Activated T-helper 17 cell treated with anti-CD3 and anti-CD28 coated beads, Interleukin-2, amount 50 U/mL, for 72 hours (primary cell): ENCODE results near the gene DOK6. TPM values are rescaled to one million over a fixed set of nuclear protein-coding genes. Genes with fewer than 3 reads are reported as not detected.

Experiments used
- ATAC-seq: fragments of 150-1000 bp; cut with Tn5 transposase; replicated peaks from 2 replicates; pipeline ENCODE4 v1.10.0; 2021; ENCODE audit warnings: mild to moderate bottlenecking, moderate library complexity
- H3K27ac Mint-ChIP-seq: one replicate; pipeline ENCODE4 v1.8.0; 2022; ENCODE audit warnings: mixed read lengths
- H3K27me3 Mint-ChIP-seq: one replicate; pipeline ENCODE4 v1.8.0; 2022; ENCODE audit warnings: mixed read lengths
- H3K36me3 Mint-ChIP-seq: one replicate; pipeline ENCODE4 v1.8.0; 2022; ENCODE audit warnings: low read depth, mild to moderate bottlenecking, mixed read lengths
- H3K4me1 Mint-ChIP-seq: one replicate; pipeline ENCODE4 v1.8.0; 2022; ENCODE audit warnings: mixed read lengths
- H3K4me3 Mint-ChIP-seq: one replicate; pipeline ENCODE4 v1.8.0; 2022; ENCODE audit warnings: mild to moderate bottlenecking, mixed read lengths
- H3K9me3 Mint-ChIP-seq: one replicate; pipeline ENCODE4 v1.8.0; 2022; ENCODE audit warnings: mixed read lengths
- total RNA-seq, 2 donors: library from RNA; stranded (reverse); gene quantifications; one replicate each; pipeline ENCODE4 v1.2.3, GENCODE V29; 2022

The DOK6 gene
- total RNA-seq, 2 donors from 2014 or later, result not detected

DNA sequence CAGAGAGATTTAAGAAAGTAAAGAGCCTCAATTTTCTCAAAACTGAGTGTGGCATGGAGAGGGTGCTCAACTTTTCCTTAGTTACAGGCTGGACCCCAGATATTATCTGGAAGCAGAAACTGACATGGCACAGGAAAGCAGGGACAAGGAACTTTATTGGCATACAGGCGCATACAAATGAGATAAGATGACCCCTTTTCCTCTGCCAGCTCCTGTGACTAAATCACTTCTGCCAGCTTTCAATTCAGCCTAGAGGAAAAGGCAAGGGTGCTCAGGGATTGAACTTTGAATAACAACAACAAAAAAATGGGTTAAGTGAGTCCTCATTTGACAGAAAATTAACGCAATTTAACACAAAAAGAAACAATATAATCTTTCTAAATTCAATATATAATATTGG lies 284.1 kb downstream of the DOK6 start:
- Mint-ChIP-seq H3K36me3 (no peaks in the 10 kb centered on the region), H3K9me3 (no peaks in the 10 kb centered on the region), H3K4me1 (no peaks in the 10 kb centered on the region), H3K27ac (no peak overlapping the region), H3K27me3 (no peaks in the 10 kb centered on the region), H3K4me3 (no peak overlapping the region)
- no peak for ATAC-seq

DNA sequence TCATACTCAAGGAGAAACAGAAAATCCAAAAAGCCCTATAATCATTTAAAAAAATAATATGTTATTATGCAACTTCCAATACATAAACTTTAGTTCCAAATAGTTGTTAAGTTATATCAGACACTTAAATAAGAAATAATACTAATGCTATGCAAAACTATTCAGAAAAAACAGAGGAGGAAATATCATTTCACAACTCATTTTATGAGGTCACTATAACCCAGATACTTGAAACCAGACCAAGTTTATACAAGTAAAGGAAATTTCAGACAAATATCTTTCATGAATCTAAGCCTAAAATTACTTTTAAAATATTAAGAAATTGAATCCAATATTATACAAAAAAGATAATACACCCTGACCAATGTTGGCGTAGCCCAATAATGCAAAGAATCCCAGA lies 286.2 kb downstream of the DOK6 start:
- no peak for ATAC-seq
- H3K36me3 Mint-ChIP-seq, result no peaks in the 10 kb centered on the region
- H3K27me3 Mint-ChIP-seq, result no peaks in the 10 kb centered on the region
- no peaks in the 10 kb centered on the region for H3K4me1 Mint-ChIP-seq
- no peak overlapping the region for H3K4me3 Mint-ChIP-seq
- H3K27ac Mint-ChIP-seq, result no peak overlapping the region
- no peaks in the 10 kb centered on the region for H3K9me3 Mint-ChIP-seq

DNA sequence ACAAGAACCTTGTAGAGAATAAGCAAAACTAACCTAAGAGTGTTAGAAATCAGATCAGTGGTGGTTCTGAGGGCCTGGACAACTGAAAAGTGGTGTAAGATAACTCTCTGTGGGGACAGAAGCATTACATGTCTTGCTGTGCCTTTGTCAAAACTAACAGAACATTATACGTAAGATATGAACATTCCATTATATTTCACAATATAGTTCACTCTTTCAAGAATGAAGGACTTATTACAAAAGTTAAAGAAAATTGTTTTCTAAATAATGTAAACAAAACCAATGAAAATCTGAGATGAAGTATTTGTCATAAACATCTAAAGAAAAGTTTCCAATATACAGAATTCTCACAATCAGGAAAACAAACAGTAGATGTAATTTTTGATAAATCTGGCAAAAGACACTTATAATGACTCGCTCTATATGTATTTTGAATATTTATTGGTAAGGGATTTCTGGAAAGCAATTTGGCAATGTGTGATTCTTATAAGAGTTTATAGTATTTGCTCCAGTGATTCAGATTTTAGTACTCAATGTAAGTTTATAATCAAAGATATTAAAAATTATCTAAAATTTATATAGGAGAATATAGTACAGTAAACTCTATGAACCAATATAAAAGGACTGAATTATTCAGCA lies 288.6 kb downstream of the DOK6 start:
- no peak overlapping the region for H3K4me3 Mint-ChIP-seq
- ATAC-seq, result no peak
- no peaks in the 10 kb centered on the region for H3K36me3 Mint-ChIP-seq
- no peaks in the 10 kb centered on the region for H3K9me3 Mint-ChIP-seq
- H3K27me3 Mint-ChIP-seq, result no peaks in the 10 kb centered on the region
- H3K4me1 Mint-ChIP-seq, result no peaks in the 10 kb centered on the region
- H3K27ac Mint-ChIP-seq, result no peak overlapping the region

DNA sequence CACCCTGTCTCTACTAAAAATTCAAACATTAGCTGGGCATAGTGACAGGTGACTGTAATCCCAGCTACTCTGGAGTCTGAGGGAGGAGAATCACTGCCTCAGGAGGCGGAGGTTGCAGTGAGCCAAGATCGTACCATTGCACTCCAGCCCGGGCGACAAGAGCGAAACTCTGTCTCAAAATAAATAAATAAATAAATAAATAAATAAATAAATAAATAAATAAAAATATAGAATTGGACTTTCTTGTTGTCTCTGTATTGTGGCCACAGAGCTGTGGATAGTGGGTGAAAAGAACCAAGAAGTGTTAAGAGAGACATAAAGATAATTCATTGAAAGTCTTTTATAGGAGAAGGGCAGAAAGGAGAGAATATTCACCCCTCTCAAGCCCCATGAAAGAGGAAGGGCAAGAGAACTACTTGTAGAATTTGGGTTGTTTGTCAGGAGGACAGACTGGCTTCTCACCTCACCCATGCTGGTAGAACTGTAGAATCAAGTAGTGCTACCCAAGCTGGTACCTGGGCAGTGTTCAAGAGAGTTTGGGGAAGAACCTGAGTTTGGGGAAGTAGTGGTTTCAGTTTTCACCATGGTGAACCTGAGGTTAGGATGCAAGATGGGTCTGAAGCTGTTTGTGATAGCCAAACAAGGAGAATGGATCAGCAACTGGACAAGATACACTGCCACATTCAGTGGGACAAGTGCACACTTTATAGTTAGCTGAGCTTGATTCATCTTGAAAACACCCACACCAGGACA lies 290.5 kb downstream of the DOK6 start:
- Mint-ChIP-seq H3K9me3 (no peaks in the 10 kb centered on the region), H3K4me3 (no peak overlapping the region), H3K4me1 (no peaks in the 10 kb centered on the region), H3K27ac (no peak overlapping the region), H3K27me3 (no peaks in the 10 kb centered on the region), H3K36me3 (no peaks in the 10 kb centered on the region)
- ATAC-seq, result no peak

DNA sequence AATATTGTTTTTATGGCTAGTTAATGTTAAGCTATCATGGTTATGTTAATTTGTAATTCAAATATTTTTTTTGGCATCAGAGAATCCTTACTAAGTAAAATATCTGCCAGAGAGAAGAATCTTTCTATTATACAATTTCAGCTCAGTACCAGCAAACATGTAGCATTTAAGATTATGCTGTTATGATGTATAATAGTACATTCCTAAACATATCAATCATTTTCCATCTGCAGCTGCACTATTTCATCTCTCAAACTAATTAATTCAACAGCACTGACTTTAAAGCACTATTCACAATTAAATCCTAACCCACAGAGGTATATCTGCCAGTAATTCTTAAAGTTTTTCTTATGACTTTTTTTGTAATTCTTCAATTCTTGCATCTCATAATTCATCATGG lies 296.4 kb downstream of the DOK6 start:
- Mint-ChIP-seq H3K36me3 (no peaks in the 10 kb centered on the region), H3K4me3 (no peak overlapping the region), H3K27ac (no peak overlapping the region), H3K4me1 (no peaks in the 10 kb centered on the region), H3K27me3 (no peaks in the 10 kb centered on the region), H3K9me3 (no peaks in the 10 kb centered on the region)
- ATAC-seq, result no peak

DNA sequence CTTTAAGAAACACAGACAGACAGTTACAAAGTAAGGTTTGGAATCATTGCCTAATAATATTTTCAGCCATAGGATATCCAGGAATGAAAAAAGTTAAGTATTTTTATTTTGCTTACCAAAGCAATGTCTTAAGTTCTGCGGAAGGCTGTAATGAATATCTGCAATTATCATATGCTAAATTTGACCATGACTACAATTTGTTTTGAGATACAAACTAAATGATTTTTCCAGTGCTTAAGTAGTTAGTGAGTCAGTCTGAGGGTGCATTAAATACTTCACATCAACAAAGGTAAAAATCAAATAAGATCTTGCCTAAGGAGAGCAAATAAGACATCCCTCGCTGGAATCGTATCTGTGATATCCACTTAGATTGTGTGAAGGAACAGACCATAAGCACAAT lies 297.0 kb downstream of the DOK6 start:
- Mint-ChIP-seq H3K36me3 (no peaks in the 10 kb centered on the region), H3K27me3 (no peaks in the 10 kb centered on the region), H3K4me3 (no peak overlapping the region), H3K27ac (no peak overlapping the region), H3K4me1 (no peaks in the 10 kb centered on the region), H3K9me3 (no peaks in the 10 kb centered on the region)
- ATAC-seq, result no peak

DNA sequence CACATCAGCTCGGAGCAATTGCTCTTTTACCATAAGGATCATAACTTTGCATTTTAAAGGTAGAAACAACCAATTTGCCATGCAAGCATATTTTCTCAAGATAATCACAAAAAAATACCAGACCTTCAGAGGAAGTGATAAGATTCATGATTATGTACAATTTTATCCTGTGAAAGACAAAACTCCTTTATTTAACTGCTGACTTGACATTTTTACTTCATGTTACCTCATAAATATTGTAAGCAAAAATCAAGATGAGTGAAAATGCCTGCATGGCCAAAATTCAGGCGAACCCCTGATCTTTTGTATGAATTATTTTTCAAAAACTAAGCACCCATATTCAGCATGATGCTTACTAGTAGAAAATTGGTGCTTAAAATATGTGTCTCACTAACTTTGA lies 300.6 kb downstream of the DOK6 start:
- no peaks in the 10 kb centered on the region for H3K27me3 Mint-ChIP-seq
- no peaks in the 10 kb centered on the region for H3K9me3 Mint-ChIP-seq
- no peak overlapping the region for H3K27ac Mint-ChIP-seq
- no peaks in the 10 kb centered on the region for H3K36me3 Mint-ChIP-seq
- no peak overlapping the region for H3K4me3 Mint-ChIP-seq
- ATAC-seq, result no peak
- no peaks in the 10 kb centered on the region for H3K4me1 Mint-ChIP-seq

DNA sequence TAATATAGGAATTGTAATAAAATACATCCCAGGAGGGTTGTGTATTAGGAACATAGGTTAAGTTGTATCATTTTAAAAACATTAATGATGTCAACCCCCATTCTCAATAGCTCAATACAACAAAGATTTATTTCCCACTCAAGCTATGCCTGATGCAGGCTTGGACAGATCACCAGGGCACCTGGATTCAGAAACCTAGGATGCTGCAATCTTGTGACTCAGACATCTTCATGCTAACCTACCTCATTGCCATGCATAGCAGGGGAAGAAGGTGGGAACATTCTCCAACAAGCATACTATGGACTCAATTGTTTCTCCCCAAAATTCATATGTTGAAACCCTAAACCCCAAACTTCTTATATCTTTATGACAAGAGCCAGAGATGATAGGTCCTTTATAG lies 302.8 kb downstream of the DOK6 start:
- ATAC-seq, result no peak
- Mint-ChIP-seq H3K36me3 (no peaks in the 10 kb centered on the region), H3K27me3 (no peaks in the 10 kb centered on the region), H3K9me3 (no peaks in the 10 kb centered on the region), H3K4me1 (no peaks in the 10 kb centered on the region), H3K4me3 (no peak overlapping the region), H3K27ac (no peak overlapping the region)

DNA sequence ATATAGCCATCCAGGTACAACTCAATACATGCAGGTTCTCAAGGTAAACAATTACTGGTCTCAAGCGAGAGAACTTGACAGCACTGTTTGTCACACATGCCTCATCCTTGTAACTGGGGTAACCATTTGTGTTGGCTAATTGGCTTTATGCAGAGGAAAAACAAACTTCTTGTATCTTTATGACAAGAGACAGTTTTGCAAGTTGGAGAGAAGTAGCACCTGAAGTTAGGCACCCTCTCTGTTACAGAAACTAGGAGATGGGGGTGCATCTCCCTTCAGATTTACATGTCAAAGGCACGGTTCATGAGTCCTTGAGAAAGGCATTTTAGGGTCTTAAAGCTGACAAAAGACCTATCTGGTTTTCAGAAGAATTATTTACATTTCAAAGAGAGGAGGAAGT lies 305.3 kb downstream of the DOK6 start:
- no peak for ATAC-seq

DNA sequence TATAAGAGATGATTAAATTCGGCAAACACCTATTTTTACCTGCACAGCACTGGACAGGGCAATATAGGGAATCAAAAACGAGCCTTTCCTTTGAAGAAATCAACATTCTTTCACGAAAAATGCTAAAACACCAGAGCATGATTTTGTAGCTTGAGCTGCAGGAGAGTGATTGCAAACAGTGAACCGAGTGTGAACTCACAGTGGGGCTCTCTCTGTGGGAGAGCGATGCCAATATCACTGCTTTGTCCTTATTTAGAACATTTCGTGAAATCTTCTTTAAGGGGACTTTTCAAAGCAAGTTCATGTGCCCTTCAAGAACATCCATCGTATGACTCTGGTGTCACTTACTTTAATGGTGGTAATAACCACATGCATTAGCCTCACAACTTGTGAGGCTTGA lies 308.2 kb downstream of the DOK6 start:
- ATAC-seq, result no peak
- no peaks in the 10 kb centered on the region for H3K36me3 Mint-ChIP-seq
- H3K9me3 Mint-ChIP-seq, result no peaks in the 10 kb centered on the region
- H3K27me3 Mint-ChIP-seq, result no peaks in the 10 kb centered on the region
- no peak overlapping the region for H3K4me3 Mint-ChIP-seq
- H3K27ac Mint-ChIP-seq, result no peak overlapping the region
- H3K4me1 Mint-ChIP-seq, result no peaks in the 10 kb centered on the region

More for the DNA sequence above, 305.3 kb downstream of the DOK6 start:
- Mint-ChIP-seq H3K36me3 (no peaks in the 10 kb centered on the region), H3K9me3 (no peaks in the 10 kb centered on the region), H3K4me3 (no peak overlapping the region), H3K27ac (no peak overlapping the region), H3K4me1 (no peaks in the 10 kb centered on the region), H3K27me3 (no peaks in the 10 kb centered on the region)

DNA sequence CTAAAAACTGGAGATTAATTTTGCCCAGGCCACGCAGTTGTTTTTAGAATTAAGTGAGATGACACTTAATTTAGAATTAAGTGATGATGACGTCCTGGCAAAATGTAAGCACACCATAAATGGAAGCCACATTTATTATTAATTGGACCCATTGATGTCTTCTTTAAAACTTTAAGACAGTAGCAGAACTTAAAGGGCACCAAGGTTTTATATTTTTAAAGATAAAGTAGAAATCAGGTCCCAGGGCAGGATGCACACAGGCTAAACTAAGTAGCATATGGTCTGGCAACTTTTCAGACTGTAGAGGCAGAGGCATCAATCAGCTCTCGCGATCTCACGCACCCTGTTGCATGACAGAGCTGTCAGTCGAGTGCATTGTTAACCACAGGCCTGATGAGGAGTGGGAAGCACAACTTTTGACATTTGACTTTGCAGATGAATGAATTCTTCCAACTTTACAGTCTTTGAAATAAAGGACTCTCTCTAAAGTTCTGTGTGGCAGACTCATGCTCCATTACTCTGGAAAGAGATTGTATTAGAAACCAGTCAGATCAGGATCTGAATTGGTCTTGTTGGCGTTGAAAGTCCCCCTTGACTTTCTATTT lies 314.6 kb downstream of the DOK6 start:
- Mint-ChIP-seq H3K27ac (no peak overlapping the region), H3K27me3 (no peaks in the 10 kb centered on the region), H3K4me1 (no peaks in the 10 kb centered on the region), H3K4me3 (no peak overlapping the region), H3K9me3 (peaks cover 4% of the 10 kb centered on the region), H3K36me3 (no peaks in the 10 kb centered on the region)
- ATAC-seq, result no peak

DNA sequence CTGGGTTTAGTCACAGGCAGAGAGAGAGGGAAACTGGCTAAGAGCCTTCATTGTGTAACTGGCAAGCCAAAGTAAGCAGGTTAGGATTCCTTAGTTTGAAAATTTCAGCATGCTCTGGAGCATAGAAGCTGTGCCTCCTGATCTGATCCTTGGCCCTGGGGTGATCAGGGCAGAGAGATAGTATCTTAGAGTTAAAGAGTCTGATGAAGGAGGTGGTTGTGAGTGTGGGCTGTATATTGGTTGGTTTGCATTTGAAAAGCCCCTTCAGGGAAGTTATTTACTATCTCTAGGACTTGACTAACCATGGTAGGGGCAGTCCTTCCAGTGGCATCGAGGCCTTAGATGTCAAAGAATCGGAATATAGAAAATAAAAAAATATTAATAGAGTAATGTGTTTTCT lies 316.9 kb downstream of the DOK6 start:
- Mint-ChIP-seq H3K4me1 (no peaks in the 10 kb centered on the region), H3K9me3 (peaks cover 4% of the 10 kb centered on the region), H3K27me3 (no peaks in the 10 kb centered on the region), H3K4me3 (no peak overlapping the region), H3K27ac (no peak overlapping the region), H3K36me3 (no peaks in the 10 kb centered on the region)
- no peak for ATAC-seq

DNA sequence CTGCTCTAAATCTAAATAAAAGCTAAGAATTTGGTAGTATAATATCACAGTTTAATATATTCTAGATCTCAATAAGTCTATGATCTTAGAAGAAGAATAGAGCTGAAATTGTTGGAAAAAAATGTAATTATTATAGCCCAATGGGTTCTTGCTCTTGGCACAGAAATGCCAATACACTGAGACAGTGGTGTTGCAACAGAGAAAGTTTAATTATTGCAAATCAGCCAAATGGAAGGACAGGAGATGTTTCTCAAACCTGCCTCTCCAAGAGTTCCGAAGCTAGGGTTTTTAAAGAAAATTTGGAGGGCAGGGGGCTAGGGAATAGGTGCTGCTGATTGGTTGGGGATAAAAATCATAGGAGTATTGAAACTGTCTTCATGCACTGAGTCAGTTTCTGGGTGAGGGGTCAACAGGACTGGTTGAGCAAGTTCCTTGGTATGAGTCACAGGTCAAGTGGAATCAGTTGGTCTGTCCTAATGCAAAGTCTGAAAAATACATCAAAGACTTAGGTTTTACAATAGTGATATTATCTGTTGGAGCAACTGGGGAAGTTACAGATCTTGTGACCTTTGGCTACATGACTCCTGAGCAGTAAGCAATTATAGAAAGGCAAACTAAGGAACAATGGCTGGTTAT lies 318.3 kb downstream of the DOK6 start:
- no peaks in the 10 kb centered on the region for H3K27me3 Mint-ChIP-seq
- H3K27ac Mint-ChIP-seq, result no peak overlapping the region
- H3K4me1 Mint-ChIP-seq, result no peaks in the 10 kb centered on the region
- peaks cover 4% of the 10 kb centered on the region for H3K9me3 Mint-ChIP-seq
- H3K4me3 Mint-ChIP-seq, result no peak overlapping the region
- no peak for ATAC-seq
- H3K36me3 Mint-ChIP-seq, result no peaks in the 10 kb centered on the region

DNA sequence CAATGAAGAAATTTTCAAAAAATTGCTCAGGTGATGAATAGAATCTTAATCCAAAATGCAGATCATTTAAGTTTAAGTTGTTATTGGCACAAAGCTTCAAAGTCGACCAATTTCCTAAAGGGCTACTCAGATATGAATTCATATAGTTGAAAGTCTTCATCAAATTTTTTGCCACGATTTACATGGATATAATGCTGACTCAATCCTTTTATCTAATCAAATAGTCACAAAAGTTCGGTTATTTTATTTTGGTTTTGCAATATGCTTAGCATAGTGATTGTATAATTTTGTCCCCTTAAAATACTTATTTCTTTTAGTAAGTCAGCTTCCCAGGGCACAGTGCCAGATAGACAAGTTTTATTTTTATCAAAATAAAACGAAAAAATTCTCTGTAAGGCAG lies 319.7 kb downstream of the DOK6 start:
- no peak overlapping the region for H3K4me3 Mint-ChIP-seq
- no peaks in the 10 kb centered on the region for H3K36me3 Mint-ChIP-seq
- ATAC-seq, result no peak
- no peak overlapping the region for H3K27ac Mint-ChIP-seq
- peaks cover 4% of the 10 kb centered on the region for H3K9me3 Mint-ChIP-seq
- no peaks in the 10 kb centered on the region for H3K4me1 Mint-ChIP-seq
- H3K27me3 Mint-ChIP-seq, result no peaks in the 10 kb centered on the region

DNA sequence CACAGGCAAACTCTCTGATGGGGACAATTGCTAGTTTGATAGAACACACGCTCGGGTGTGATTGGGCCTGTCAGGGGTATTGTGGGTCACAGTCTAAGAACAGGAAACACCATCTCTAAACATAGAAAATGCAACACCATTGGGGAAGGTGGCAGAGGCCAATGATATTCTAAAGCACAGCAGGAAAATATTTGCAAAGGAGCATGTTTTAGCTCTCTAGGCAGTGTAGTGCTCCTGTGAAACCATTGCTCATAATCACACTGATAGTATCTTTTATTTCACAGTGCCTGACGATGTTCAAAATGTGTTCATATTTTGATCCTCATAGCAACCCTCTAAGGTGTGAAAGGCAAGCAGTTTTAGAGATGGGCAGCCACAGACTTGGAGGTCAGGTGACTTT lies 322.7 kb downstream of the DOK6 start:
- no peak overlapping the region for H3K27ac Mint-ChIP-seq
- peaks cover 5% of the 10 kb centered on the region for H3K36me3 Mint-ChIP-seq
- ATAC-seq, result no peak
- H3K9me3 Mint-ChIP-seq, result peaks cover under 1% of the 10 kb centered on the region
- no peaks in the 10 kb centered on the region for H3K27me3 Mint-ChIP-seq
- no peak overlapping the region for H3K4me3 Mint-ChIP-seq
- peaks cover 4% of the 10 kb centered on the region for H3K4me1 Mint-ChIP-seq
